Forelimb muscle (tissue), 1 donor: ENCODE results near the gene GPR42. TPM values are rescaled to one million over a fixed set of nuclear protein-coding genes. Genes with fewer than 3 reads are reported as not detected.

ENCODE experiments used
- DNase-seq: peaks from one replicate; pipeline ENCODE4 v3.0.0-alpha.2; 2013; ENCODE audit warnings: low read depth
- polyA plus RNA-seq: library from polyadenylated mRNA; unstranded; fragments of 120-200 nt; gene quantifications from one replicate; pipeline ENCODE4 v1.2.1, GENCODE V29; 2013; ENCODE audit not compliant: insufficient read length

The GPR42 gene
- polyA plus RNA-seq, 1 donor = not detected

- DNase-seq = no peak
Measured at GRCh38 chr19:35417713-35418534, 47.1 kb downstream of the GPR42 start.

GRCh38 chr19:35419046-35419445 is 48.2 kb downstream of the GPR42 start:
- DNase-seq = no peak

GRCh38 chr19:35419805-35420204 is 48.9 kb downstream of the GPR42 start:
- no peak for DNase-seq

GRCh38 chr19:35421362-35421761 is 50.5 kb downstream of the GPR42 start:
- DNase-seq = no peak

Other genes with a start within 250 kb of the GPR42 start
- gene LGI4, start 236.0 kb upstream of the GPR42 start, polyA plus RNA-seq = 9.0 TPM
- 261 TPM for gene FXYD1, start 232.2 kb upstream of the GPR42 start, polyA plus RNA-seq
- 1.0 TPM for gene FXYD7, start 227.8 kb upstream of the GPR42 start, polyA plus RNA-seq
- 16.2 TPM for gene FXYD5, start 216.3 kb upstream of the GPR42 start, polyA plus RNA-seq
- not detected for gene FAM187B, start 142.3 kb upstream of the GPR42 start, polyA plus RNA-seq
- 3.7 TPM for gene LSR, start 122.1 kb upstream of the GPR42 start, polyA plus RNA-seq
- 100 TPM for gene USF2, start 102.1 kb upstream of the GPR42 start, polyA plus RNA-seq
- 0.15 TPM for gene HAMP, start 88.5 kb upstream of the GPR42 start, polyA plus RNA-seq
- gene MAG, start 78.9 kb upstream of the GPR42 start, polyA plus RNA-seq = 0.33 TPM
- 0.82 TPM for gene CD22, start 41.9 kb upstream of the GPR42 start, polyA plus RNA-seq
- not detected for gene FFAR1, start 23.2 kb upstream of the GPR42 start, polyA plus RNA-seq
- 0.08 TPM for gene FFAR3, start 12.6 kb upstream of the GPR42 start, polyA plus RNA-seq
- gene FFAR2, start 77.2 kb downstream of the GPR42 start, polyA plus RNA-seq = 0.09 TPM
- not detected for gene KRTDAP, start 119.4 kb downstream of the GPR42 start, polyA plus RNA-seq
- 0.59 TPM for gene DMKN, start 142.6 kb downstream of the GPR42 start, polyA plus RNA-seq
- not detected for gene SBSN, start 157.2 kb downstream of the GPR42 start, polyA plus RNA-seq
- gene GAPDHS, start 162.4 kb downstream of the GPR42 start, polyA plus RNA-seq = not detected
- gene TMEM147, start 174.6 kb downstream of the GPR42 start, polyA plus RNA-seq = 45.4 TPM
- gene ATP4A, start 192.6 kb downstream of the GPR42 start, polyA plus RNA-seq = not detected
- not detected for gene PMIS2, start 215.1 kb downstream of the GPR42 start, polyA plus RNA-seq
- gene HAUS5, start 241.7 kb downstream of the GPR42 start, polyA plus RNA-seq = 10.9 TPM